Medulla oblongata (tissue), 1 donor: ENCODE data around the gene MYOZ3.
A peak's percentile ranks its signal among the peaks of the same experiment; 100 is the strongest.

ENCODE experiments used
- DNase-seq: peaks from one replicate; pipeline ENCODE4 v3.0.0-alpha.2; 2015; ENCODE audit errors: extremely low spot score

Gene MYOZ3

GRCh38 chr5:150642991-150643710, 17.9 kb upstream of the MYOZ3 start:
- no peak for DNase-seq

DNA sequence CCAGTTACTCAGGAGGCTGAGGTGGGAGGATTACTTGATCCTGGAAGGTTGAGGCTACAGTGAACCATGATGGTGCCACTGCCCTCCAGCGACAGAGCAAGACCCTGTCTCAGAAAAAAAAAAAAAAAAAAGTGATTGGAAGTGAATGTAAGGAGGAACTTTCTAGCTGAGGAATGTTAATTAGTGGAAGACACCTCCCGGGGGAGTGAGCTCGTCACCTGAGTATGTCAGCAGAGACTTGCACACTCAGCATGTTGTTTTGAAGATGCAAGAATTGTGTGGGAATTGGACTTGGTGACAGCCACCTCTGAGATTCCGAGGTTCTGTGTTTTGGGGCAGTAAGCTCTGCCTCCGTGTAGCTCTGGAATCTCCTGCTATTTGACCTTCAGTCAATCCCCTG, 17.0 kb upstream of the MYOZ3 start:
- no peak for DNase-seq

GRCh38 chr5:150644514-150644913, 16.5 kb upstream of the MYOZ3 start:
- no peak for DNase-seq

DNA sequence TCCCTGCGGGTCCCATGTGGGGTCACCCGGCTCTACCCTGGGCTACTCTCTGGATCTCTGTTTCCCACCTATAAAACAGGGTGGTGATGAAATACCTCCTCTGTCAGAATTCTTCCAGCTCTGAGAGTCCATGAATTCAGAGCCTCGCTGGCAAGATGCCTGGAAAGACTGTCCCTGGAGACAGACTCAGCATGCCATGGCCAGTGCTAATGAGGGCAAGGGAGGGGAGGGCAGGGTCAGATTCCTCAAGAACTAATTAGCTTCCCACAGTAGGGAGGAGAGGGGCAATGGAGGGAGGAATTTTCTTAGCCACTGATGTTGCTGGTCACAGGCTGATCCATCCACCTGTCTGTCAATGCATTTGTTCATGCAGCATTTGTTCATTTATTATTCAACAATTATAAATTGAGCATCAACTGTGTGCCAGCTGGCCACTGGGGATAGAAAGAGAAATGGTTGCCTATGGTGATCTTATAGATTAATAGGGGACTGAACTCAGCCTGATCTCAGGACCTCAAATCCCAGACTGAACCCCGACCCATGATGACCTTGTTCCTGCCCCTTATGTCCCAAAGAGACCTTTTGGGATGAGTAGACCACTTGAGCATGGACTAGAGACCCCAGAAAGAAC, 15.9 kb upstream of the MYOZ3 start:
- DNase-seq: peak; percentile 65

DNA sequence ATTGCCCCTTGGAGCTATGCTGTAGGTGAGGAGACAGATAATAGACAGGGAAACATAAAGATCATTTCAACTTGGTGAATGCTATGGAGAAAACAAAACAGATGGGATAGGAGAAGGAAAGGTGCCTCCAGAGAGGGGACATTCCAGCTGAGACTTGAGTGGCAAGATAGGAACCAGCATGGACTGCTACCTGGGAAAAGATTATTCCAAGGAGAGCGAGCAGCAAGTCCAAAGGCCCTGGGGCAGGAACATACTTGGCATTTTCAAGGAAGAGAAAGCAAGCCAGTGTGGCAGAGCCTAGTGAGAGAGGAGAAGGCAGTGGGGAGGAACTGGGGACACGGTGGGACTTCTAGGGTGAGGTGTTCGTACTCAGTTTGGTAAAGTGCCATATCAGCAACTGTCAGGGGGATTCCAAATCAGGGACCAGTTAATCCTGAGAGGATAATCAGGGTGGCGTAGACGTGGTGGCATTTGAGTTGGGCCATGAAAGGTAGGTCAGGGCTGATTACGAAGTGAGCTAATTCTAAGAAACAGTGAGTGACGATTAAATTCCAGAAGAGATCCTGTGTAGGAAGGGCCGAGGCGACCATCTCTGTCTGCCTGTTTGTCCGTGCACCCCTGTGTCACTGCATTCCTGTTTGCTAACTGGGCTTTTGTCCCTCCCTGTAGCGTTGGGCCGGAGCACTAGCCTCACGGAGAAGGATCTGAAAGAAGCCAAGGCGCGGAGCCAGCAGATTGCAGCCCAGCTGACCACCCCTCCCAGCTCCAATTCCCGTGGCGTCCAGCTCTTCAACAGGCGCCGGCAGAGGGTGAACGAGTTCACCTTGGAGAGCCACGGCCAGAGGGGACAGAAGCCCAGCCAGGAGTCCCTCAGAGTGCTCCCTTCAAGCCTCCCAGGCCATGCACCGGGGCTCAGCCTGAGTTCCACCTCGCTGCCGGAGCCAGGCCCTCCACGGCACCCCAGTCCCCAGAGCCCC, 13.5 kb upstream of the MYOZ3 start:
- peak; percentile 45 for DNase-seq

DNA sequence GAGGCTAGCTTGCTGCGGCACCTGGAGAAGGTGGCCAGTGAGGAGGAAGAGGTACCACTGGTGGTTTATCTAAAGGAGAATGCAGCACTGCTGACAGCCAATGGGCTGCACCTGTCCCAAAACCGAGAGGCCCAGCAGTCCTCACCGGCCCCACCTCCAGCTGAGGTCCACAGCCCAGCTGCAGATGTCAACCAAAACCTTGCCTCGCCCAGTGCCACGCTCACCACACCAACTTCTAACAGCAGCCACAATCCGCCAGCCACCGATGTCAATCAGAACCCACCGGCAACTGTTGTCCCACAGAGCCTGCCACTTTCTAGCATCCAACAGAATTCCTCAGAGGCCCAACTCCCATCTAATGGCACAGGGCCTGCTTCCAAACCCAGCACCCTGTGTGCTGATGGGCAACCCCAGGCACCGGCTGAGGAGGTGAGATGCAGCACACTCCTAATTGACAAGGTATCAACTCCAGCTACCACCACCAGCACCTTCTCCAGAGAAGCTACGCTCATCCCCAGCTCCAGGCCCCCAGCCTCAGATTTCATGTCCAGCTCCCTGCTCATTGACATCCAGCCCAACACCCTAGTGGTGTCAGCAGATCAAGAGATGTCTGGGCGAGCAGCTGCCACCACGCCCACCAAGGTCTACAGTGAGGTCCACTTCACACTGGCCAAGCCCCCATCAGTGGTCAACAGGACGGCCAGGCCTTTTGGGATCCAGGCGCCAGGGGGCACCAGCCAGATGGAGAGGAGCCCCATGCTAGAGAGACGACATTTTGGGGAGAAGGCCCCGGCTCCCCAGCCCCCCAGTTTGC, 12.6 kb upstream of the MYOZ3 start:
- no peak for DNase-seq

DNA sequence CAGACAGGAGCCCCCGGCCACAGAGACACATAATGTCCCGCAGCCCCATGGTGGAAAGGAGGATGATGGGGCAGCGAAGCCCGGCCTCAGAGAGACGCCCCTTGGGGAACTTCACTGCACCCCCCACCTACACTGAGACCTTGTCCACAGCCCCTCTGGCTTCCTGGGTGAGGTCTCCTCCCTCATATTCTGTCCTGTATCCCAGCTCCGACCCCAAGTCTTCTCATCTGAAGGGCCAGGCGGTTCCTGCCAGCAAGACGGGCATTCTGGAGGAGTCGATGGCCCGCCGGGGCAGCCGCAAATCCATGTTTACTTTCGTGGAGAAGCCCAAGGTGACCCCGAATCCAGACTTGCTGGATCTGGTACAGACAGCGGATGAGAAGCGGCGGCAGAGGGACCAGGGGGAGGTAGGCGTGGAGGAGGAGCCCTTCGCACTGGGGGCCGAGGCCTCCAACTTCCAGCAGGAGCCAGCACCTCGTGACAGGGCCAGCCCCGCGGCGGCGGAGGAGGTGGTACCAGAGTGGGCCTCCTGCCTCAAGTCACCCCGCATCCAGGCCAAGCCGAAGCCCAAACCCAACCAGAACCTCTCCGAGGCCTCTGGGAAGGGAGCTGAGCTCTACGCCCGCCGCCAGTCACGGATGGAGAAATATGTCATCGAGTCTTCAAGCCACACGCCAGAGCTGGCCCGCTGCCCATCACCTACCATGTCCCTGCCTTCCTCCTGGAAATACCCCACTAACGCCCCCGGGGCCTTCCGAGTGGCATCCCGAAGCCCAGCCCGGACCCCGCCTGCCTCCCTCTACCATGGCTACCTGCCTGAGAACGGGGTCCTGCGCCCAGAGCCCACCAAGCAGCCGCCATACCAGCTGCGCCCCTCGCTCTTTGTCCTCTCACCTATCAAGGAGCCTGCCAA, 11.7 kb upstream of the MYOZ3 start:
- no peak for DNase-seq

- DNase-seq: no peak
These were observed 10.7 kb upstream of the MYOZ3 start for GRCh38 chr5:150650021-150651006.

- no peak for DNase-seq
These were observed 9.7 kb upstream of the MYOZ3 start for GRCh38 chr5:150651382-150651781.

GRCh38 chr5:150651924-150652671, 9.0 kb upstream of the MYOZ3 start:
- DNase-seq: no peak

DNA sequence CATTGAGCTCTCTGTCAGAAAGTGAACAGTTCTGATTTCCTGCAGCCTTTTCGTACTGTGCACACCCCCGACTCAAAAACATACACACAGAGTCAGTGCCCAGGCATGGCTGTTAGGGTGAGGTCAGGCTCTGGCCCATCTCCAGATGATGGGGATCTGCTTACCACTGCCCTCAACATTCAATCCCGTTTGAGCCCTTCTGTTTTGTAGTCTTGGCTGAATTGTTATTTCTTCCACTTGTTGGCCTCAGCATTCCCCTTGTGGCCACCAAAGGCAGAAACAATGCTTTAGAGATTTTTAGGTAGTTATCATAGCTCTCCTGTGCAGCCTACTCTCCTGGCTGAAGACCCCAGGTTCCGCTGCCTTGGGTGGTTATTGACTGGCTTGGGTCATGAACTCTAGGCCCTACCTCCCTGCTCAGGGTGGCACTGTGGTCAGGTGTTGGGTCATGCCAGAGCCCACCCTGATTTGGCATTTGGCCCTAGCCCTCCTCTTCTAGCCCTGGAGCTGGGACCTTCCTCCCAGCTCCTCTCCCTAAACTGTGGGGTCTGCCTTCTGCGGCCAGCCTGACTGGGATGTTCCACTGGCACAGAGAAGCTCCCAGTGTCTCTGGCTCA, 7.8 kb upstream of the MYOZ3 start:
- no peak for DNase-seq

GRCh38 chr5:150653762-150654556, 7.1 kb upstream of the MYOZ3 start:
- DNase-seq: no peak

DNA sequence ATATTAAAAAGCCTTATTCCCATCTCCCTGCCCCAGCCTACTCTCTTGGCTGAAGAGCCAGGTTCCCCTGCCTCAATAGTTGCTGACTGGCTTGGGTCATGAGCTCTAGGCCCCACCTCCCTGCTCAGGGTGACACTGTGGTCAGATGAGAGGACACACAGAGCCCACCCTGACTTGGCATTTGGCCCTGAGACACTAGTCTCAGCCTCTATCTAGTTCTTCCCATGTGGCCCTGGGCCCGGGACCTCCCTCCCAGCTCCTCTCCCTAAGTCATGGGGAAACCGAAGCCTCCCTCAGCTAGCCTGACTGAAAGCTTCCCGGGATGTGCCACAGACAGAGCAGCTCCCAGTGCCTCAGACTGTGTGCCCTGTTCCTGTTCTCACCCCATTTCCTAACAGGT, 5.8 kb upstream of the MYOZ3 start:
- no peak for DNase-seq

DNA sequence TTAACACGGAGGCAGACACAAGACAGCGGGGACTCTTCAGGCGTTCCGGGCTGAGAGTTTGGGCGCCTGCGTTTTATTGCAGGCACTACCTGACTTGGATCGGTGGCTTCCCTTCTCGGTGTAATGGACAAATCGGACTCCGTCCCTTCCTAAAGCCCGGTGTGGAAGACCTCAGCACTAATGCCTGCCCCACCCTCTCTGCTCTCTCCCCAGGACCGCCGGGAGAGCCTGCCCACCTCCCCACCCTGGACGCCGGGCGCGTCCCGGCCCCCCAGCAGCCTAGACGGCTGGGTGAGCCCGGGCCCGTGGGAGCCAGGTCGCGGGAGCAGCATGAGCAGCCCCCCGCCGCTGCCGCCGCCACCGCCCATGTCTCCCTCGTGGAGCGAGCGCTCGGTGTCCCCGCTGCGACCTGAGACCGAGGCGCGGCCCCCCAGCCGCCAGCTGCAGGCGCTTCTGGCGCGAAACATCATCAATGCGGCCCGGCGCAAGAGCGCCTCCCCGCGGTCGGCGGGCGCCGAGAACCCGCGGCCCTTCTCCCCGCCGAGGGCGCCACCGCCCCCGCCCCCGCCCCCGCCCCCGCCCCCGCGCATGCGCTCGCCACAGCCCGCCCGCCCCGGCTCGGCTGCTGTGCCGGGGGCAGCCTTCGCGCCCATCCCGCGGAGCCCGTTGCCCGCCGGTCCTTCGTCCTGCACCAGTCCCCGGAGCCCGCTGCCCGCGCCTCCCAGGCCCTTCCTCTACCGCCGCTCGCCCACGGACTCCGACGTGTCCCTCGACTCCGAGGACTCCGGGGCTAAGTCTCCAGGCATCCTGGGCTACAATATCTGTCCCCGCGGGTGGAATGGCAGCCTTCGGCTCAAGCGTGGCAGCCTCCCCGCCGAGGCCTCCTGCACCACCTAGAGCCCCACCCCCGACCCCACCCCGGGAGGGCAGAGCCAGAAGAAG, 4.6 kb upstream of the MYOZ3 start:
- DNase-seq: peak; percentile 76

DNA sequence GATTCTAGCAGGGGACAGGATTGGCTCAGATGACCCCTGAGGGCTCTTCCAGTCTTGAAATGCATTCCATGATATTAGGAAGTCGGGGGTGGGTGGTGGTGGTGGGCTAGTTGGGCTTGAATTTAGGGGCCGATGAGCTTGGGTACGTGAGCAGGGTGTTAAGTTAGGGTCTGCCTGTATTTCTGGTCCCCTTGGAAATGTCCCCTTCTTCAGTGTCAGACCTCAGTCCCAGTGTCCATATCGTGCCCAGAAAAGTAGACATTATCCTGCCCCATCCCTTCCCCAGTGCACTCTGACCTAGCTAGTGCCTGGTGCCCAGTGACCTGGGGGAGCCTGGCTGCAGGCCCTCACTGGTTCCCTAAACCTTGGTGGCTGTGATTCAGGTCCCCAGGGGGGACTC, 2.9 kb upstream of the MYOZ3 start:
- DNase-seq: no peak

DNA sequence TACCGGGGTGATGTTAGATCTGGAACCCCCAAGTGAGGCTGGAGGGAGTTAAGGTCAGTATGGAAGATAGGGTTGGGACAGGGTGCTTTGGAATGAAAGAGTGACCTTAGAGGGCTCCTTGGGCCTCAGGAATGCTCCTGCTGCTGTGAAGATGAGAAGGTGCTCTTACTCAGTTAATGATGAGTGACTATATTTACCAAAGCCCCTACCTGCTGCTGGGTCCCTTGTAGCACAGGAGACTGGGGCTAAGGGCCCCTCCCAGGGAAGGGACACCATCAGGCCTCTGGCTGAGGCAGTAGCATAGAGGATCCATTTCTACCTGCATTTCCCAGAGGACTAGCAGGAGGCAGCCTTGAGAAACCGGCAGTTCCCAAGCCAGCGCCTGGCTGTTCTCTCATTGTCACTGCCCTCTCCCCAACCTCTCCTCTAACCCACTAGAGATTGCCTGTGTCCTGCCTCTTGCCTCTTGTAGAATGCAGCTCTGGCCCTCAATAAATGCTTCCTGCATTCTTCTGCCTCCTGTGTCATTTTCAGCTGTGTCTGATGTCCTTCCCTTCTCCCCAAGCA, 2.3 kb upstream of the MYOZ3 start:
- DNase-seq: no peak
